Stomach (tissue), 9 donors: ENCODE measurements around the gene NBPF9. TPM values are rescaled to one million over a fixed set of nuclear protein-coding genes. Genes with fewer than 3 reads are reported as not detected.
"Not testable (repeated sequence)": the region's sequence is repeated elsewhere in the genome, so short reads cannot be mapped to it uniquely, and the experiment has no call there.

Source experiments
- DNase-seq, 2 donors: peaks; one replicate each; pipeline versions ENCODE4 v3.0.0 to v3.0.0-alpha.2; 2013 to 2019
- H3K27ac ChIP-seq, 5 donors: fragments of 200-600 bp in 4 of 5; sonication (generic) in 4 of 5; one replicate each; pipeline ENCODE4 v1.5.1; 2013 to 2019; ENCODE audit warnings: mild to moderate bottlenecking in 1 of 5, moderate library complexity in 1 of 5
- H3K27me3 ChIP-seq, 3 donors: fragments of 200-600 bp; sonication (generic); one replicate each; pipeline ENCODE4 v1.5.1; 2017 to 2019; ENCODE audit warnings: mixed run types in 1 of 3
- H3K36me3 ChIP-seq, 4 donors: fragments of 200-600 bp; sonication (generic); 1 replicate in 3 of 4; 2 replicates in 1 of 4; pipeline ENCODE4 v1.5.1; 2016 to 2019
- H3K4me1 ChIP-seq, 4 donors: fragments of 200-600 bp; sonication (generic); one replicate each; pipeline ENCODE4 v1.5.1; 2016 to 2019
- H3K4me3 ChIP-seq, 4 donors: fragments of 200-600 bp; sonication (generic) in 3 of 4; one replicate each; pipeline ENCODE4 v1.5.1; 2016 to 2019; ENCODE audit warnings: mild to moderate bottlenecking in 1 of 4
- H3K9me3 ChIP-seq, 4 donors: fragments of 200-600 bp; sonication (generic); one replicate each; pipeline ENCODE4 v1.5.1; 2016 to 2019
- WGBS, 5 donors: extraction: QIAGEN DNeasy Blood & Tissue Kit in 3 of 5; methylation state at CpG; one replicate each; pipeline versions ENCODE4 v1.1.5 to v1.1.7; 2013 to 2018; 5-methylcytosine and 5-hydroxymethylcytosine counted together
- intact Hi-C: fragments of 100-400 bp; cut with DNase I; formaldehyde crosslinking; loops from one replicate; pipeline ENCODE4 v1.15.1; 2023; ENCODE audit warnings: low total_unique reads
- polyA plus RNA-seq, 3 donors: library from polyadenylated mRNA; stranded (reverse); fragments of 200-250 nt; gene quantifications; one replicate each; pipeline ENCODE4 v1.2.3, GENCODE V29; 2013
- total RNA-seq, 5 donors: library from RNA; depleted of rRNA; stranded (reverse); fragments of >200 nt; gene quantifications; one replicate each; pipeline versions ENCODE4 v1.1.0 to v1.2.3, GENCODE V29; 2014 to 2016
- donor health status: healthy with polysubstance abuse.
- donor health status: Bipolar disorder and iron deficiency.
- donor health status: healthy.

The NBPF9 gene
- total and polyA plus RNA-seq, 8 donors = 5.8 to 26.9 (median 12.9) TPM

DNA sequence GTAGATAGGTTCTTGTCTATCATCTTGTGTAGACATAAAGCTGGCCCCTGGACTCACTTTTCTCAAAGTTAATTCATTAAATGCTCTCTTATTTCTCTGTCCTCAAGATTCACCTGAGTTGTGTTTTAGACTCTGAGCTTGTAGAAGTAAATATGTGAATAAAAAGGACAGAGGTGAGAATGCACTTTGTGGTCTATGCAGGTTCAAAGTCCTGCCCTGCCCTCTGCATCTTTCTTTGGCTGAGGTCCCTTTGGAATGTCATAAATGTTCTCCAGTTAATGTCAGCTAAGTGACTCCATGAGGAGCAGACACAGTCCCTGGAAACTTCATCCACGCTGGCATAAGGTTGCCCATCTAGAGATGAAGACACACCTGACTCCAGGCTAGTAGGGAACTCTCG is 7.0 kb upstream of the NBPF9 start:
- H3K4me1 ChIP-seq, H3K27me3 ChIP-seq, DNase-seq, H3K27ac ChIP-seq, H3K36me3 ChIP-seq, H3K9me3 ChIP-seq, H3K4me3 ChIP-seq, intact Hi-C loops: not testable (repeated sequence)
- WGBS, 5 donors = 71 to 100% (median 85%) methylated on average over 1 of the region's 2 CpGs; no CpG with 5 or more reads in 1 of the 5 donors

GRCh38 chr1:149102574-149102973 is 777 bp downstream of the NBPF9 start:
- intact Hi-C loops, H3K36me3 ChIP-seq, H3K27ac ChIP-seq, H3K27me3 ChIP-seq, H3K4me1 ChIP-seq, H3K9me3 ChIP-seq: not testable (repeated sequence)
- H3K4me3 ChIP-seq = peak overlapping the region; percentile 29 to 52 (median 46)
- DNase-seq = peak in 1 of 2 donors; percentile 25
- 0 to 1% (median 0%) methylated on average over 6 to 7 of the region's 16 CpGs; no CpG with 5 or more reads in 2 of the 5 donors for WGBS, 5 donors

GRCh38 chr1:149098276-149098675 is 5.1 kb downstream of the NBPF9 start:
- H3K4me1 ChIP-seq, H3K27ac ChIP-seq, H3K9me3 ChIP-seq, H3K4me3 ChIP-seq, intact Hi-C loops, DNase-seq, H3K36me3 ChIP-seq, H3K27me3 ChIP-seq: not testable (repeated sequence)
- 92 to 95% (median 94%) methylated on average over 3 to 6 of the region's 8 CpGs; no CpG with 5 or more reads in 1 of the 5 donors for WGBS, 5 donors

GRCh38 chr1:149093155-149093554 is 10.2 kb downstream of the NBPF9 start:
- H3K27me3 ChIP-seq, DNase-seq, intact Hi-C loops, H3K27ac ChIP-seq, H3K9me3 ChIP-seq, H3K4me3 ChIP-seq, H3K4me1 ChIP-seq: not testable (repeated sequence)
- 65 to 83% (median 77%) methylated on average over 5 to 6 of the region's 6 CpGs for WGBS, 5 donors
- peaks cover 0 to 14% (median 2%) of the 10 kb centered on the region in 4 donors for H3K36me3 ChIP-seq

GRCh38 chr1:149075505-149076127 is 27.7 kb downstream of the NBPF9 start:
- H3K4me1 ChIP-seq, H3K4me3 ChIP-seq, H3K9me3 ChIP-seq, intact Hi-C loops, H3K27me3 ChIP-seq, H3K27ac ChIP-seq, DNase-seq: not testable (repeated sequence)
- peaks cover 0 to 22% (median 7%) of the 10 kb centered on the region in 4 donors for H3K36me3 ChIP-seq
- 38 to 61% (median 57%) methylated on average over 4 to 6 of the region's 9 CpGs for WGBS, 5 donors

DNA sequence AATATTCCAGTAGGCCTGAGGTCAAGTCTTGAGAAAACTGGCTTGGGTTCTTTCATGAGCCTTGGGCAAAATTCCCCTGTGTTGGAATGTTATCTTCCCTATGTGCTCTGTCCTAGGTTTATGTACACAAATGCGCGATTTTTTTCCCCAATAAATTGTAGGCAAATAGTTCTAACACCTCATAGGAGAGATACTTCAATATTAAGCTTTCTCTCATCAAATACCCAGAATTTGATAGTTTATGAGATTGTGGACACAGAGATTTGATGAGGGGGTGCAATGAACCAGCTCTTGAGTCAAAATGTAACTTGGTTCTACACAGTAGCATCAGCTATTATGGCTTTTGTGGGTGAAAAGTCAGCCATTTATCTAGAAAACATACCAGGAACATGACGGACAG is 38.7 kb downstream of the NBPF9 start:
- 75 to 89% (median 77%) methylated on average over 3 of the region's 3 CpGs for WGBS, 5 donors
- H3K27ac ChIP-seq, H3K9me3 ChIP-seq, H3K27me3 ChIP-seq, H3K4me1 ChIP-seq, intact Hi-C loops, DNase-seq, H3K4me3 ChIP-seq: not testable (repeated sequence)
- H3K36me3 ChIP-seq = peaks cover 0 to 12% (median 7%) of the 10 kb centered on the region in 4 donors

DNA sequence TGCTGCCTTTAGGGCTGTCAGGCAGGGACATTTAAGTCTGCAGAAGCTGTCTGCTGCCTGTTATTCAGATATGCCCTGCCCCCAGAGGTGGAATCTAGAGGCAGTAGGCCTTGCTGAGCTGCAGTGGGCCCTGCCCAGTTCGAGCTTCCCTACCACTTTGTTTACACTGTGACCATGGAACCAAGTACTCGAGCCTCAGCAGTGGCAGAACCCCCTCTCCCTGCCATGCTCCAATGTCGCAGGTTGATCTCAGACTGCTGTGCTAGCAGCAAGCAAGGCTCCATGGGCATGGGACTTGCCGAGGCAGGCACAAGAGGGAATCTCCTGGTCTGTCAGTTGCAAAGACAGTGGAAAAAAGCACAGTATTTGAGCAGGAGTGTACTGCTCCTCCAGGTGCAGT is 60.3 kb downstream of the NBPF9 start:
- H3K36me3 ChIP-seq, H3K27ac ChIP-seq, H3K27me3 ChIP-seq, intact Hi-C loops, H3K9me3 ChIP-seq, DNase-seq, H3K4me1 ChIP-seq, H3K4me3 ChIP-seq: not testable (repeated sequence)
- WGBS, 5 donors = 58 to 78% (median 68%) methylated on average over 2 to 4 of the region's 4 CpGs; no CpG with 5 or more reads in 2 of the 5 donors

DNA sequence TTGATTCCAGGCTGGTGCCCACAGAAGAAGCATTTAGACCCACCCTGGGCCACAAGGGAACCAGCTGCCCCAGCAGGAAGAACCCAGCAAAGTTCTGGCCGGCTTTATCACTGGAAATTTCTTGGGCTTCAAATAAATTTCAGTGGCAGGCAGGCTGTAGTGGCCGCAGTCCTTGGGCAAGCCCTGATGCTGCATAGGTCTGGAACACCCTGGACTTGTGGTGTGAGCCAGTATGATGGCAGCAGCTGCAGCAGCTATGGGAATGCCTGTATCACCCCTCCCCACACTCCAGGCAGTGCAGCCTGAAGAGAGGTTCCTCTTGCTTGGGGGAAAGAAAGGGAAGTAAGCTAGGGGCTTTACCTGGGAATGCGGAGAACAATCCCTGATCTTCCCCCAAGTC is 69.4 kb downstream of the NBPF9 start:
- intact Hi-C loops, DNase-seq, H3K4me1 ChIP-seq, H3K27ac ChIP-seq, H3K4me3 ChIP-seq, H3K27me3 ChIP-seq, H3K36me3 ChIP-seq, H3K9me3 ChIP-seq: not testable (repeated sequence)
- 92 to 93% (median 92%) methylated on average over 2 of the region's 3 CpGs; no CpG with 5 or more reads in 2 of the 5 donors for WGBS, 5 donors

GRCh38 chr1:149024327-149024726 is 79.0 kb downstream of the NBPF9 start:
- intact Hi-C loops, H3K27me3 ChIP-seq, H3K9me3 ChIP-seq, H3K27ac ChIP-seq, DNase-seq, H3K36me3 ChIP-seq, H3K4me1 ChIP-seq, H3K4me3 ChIP-seq: not testable (repeated sequence)
- WGBS, 5 donors = no CpG with 5 or more reads among the region's 3 CpGs

- H3K4me3 ChIP-seq, H3K27ac ChIP-seq, DNase-seq, H3K9me3 ChIP-seq, H3K27me3 ChIP-seq, H3K4me1 ChIP-seq, H3K36me3 ChIP-seq, intact Hi-C loops: not testable (repeated sequence)
- 86 to 93% (median 90%) methylated on average over 2 of the region's 3 CpGs for WGBS, 5 donors
These were observed 84.8 kb downstream of the NBPF9 start for GRCh38 chr1:149018577-149018976.

DNA sequence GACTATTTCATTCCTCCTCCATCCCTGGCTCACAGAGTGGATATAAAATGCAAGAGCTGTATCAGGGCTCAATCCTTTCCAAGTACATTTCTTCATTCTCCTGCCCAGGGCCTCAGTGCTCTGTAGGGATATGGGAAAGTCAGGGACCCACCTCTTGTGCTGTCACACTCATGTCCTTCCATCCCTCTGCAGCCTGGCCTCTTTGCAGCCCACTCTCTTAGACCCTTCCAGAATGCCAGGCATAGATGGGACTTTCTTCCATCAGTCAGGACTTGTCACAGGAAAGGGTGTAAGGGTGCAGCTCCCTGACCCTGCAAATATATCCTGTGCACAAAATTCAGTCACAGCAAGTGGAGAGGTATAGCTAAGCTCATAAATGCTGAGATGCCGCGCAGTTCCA is 86.7 kb downstream of the NBPF9 start:
- H3K27ac ChIP-seq, H3K4me1 ChIP-seq, intact Hi-C loops, H3K36me3 ChIP-seq, H3K27me3 ChIP-seq, H3K9me3 ChIP-seq, H3K4me3 ChIP-seq, DNase-seq: not testable (repeated sequence)
- 93 to 100% (median 100%) methylated on average over 2 of the region's 2 CpGs; no CpG with 5 or more reads in 2 of the 5 donors for WGBS, 5 donors

- H3K36me3 ChIP-seq, H3K4me1 ChIP-seq, H3K27me3 ChIP-seq, H3K4me3 ChIP-seq, H3K27ac ChIP-seq, intact Hi-C loops, H3K9me3 ChIP-seq, DNase-seq: not testable (repeated sequence)
- WGBS, 5 donors = 85 to 100% (median 89%) methylated on average over 2 to 3 of the region's 3 CpGs
These were observed 87.8 kb downstream of the NBPF9 start for GRCh38 chr1:149015522-149015921.
